ENCODE results near the gene CYP21A2. TPM values are rescaled to one million over a fixed set of nuclear protein-coding genes. Genes with fewer than 3 reads are reported as not detected.

CYP21A2 gene
- polyA plus RNA-seq, 1 donor (not counting 4 experiments of a cell fraction or from before 2014, with no cell fraction given) = 0.04 TPM

- FAIRE-seq (no peak), DNase-seq (ENCODE audit: low read depth, low spot score) (no peak)
- Histone ChIP-seq H3K4me2 (ENCODE audit: control insufficient read depth, extremely low read depth, insufficient read depth, low read depth, low read length) (no peak overlapping the region), H3K4me3 (ENCODE audit: control insufficient read depth in 2 of 3, extremely low read depth in 1 of 3, insufficient read depth in 2 of 3, low read depth in 1 of 3, low read length in 3 of 3) (no peak overlapping the region), H3K9me1 (ENCODE audit: control insufficient read depth, extremely low read depth, insufficient read depth, low read length) (no peaks in the 10 kb centered on the region), H3K79me2 (ENCODE audit: control insufficient read depth, insufficient read depth, low read length) (no peaks in the 10 kb centered on the region), H3K27me3 (ENCODE audit: control insufficient read depth, extremely low read depth, insufficient read depth, low read length) (peaks cover 8% of the 10 kb centered on the region), H2AFZ (ENCODE audit: control insufficient read depth, low read length) (no peak overlapping the region), H3K4me1 (ENCODE audit: control insufficient read depth, extremely low read depth, insufficient read depth, low read length) (peaks cover 24% of the 10 kb centered on the region), H3K9ac (ENCODE audit: control insufficient read depth, extremely low read depth, insufficient read depth, low read length) (no peak overlapping the region), H3K9me3 (ENCODE audit: control insufficient read depth, low read depth, low read length) (no peaks in the 10 kb centered on the region), H3K27ac (ENCODE audit: control insufficient read depth, insufficient read depth, low read length) (no peak overlapping the region), H3K36me3 (ENCODE audit: control insufficient read depth in 2 of 2, extremely low read depth in 1 of 2, insufficient read depth in 2 of 2, low read length in 2 of 2) (no peaks in the 10 kb centered on the region), H4K20me1 (ENCODE audit: control insufficient read depth, extremely low read depth, insufficient read depth, low read length) (no peaks in the 10 kb centered on the region)
- TF ChIP-seq EZH2 (IDR thresholded peaks at IDR 0.05; ENCODE audit: low read length) (no peak), CTCF (optimal IDR thresholded peaks at IDR 0.05 in 1 of 3, IDR thresholded peaks at IDR 0.05 in 1 of 3, conservative IDR thresholded peaks at IDR 0.05 in 1 of 3; ENCODE audit: extremely low read depth in 1 of 3, insufficient read depth in 2 of 3, low read length in 3 of 3) (no peak)
- dilution Hi-C loops (cut with MboI; ENCODE audit: extremely low pct_ligation_motif_present, low sequenced_read_pairs) = no loop called here
Observed at GRCh38 chr6:32081168-32081990, 43.2 kb downstream of the CYP21A2 start.

- no peak overlapping the region for H3K27ac ChIP-seq (ENCODE audit: control insufficient read depth, insufficient read depth, low read length)
- no peaks in the 10 kb centered on the region for H3K36me3 ChIP-seq (ENCODE audit: control insufficient read depth in 2 of 2, extremely low read depth in 1 of 2, insufficient read depth in 2 of 2, low read length in 2 of 2)
- H3K4me3 ChIP-seq (ENCODE audit: control insufficient read depth in 2 of 3, extremely low read depth in 1 of 3, insufficient read depth in 2 of 3, low read depth in 1 of 3, low read length in 3 of 3) = no peak overlapping the region
- no peaks in the 10 kb centered on the region for H3K79me2 ChIP-seq (ENCODE audit: control insufficient read depth, insufficient read depth, low read length)
- no peak overlapping the region for H3K9ac ChIP-seq (ENCODE audit: control insufficient read depth, extremely low read depth, insufficient read depth, low read length)
- no peaks in the 10 kb centered on the region for H3K9me1 ChIP-seq (ENCODE audit: control insufficient read depth, extremely low read depth, insufficient read depth, low read length)
- peaks cover 19% of the 10 kb centered on the region for H3K4me1 ChIP-seq (ENCODE audit: control insufficient read depth, extremely low read depth, insufficient read depth, low read length)
- no peak for FAIRE-seq
- dilution Hi-C loops (cut with MboI; ENCODE audit: extremely low pct_ligation_motif_present, low sequenced_read_pairs) = no loop called here
- H4K20me1 ChIP-seq (ENCODE audit: control insufficient read depth, extremely low read depth, insufficient read depth, low read length) = no peaks in the 10 kb centered on the region
- H3K9me3 ChIP-seq (ENCODE audit: control insufficient read depth, low read depth, low read length) = no peaks in the 10 kb centered on the region
- peaks cover 12% of the 10 kb centered on the region for H3K27me3 ChIP-seq (ENCODE audit: control insufficient read depth, extremely low read depth, insufficient read depth, low read length)
- no peak for DNase-seq (ENCODE audit: low read depth, low spot score)
- TF ChIP-seq CTCF (optimal IDR thresholded peaks at IDR 0.05 in 1 of 3, IDR thresholded peaks at IDR 0.05 in 1 of 3, conservative IDR thresholded peaks at IDR 0.05 in 1 of 3; ENCODE audit: extremely low read depth in 1 of 3, insufficient read depth in 2 of 3, low read length in 3 of 3) (no peak), EZH2 (IDR thresholded peaks at IDR 0.05; ENCODE audit: low read length) (no peak)
- no peak overlapping the region for H2AFZ ChIP-seq (ENCODE audit: control insufficient read depth, low read length)
- no peak overlapping the region for H3K4me2 ChIP-seq (ENCODE audit: control insufficient read depth, extremely low read depth, insufficient read depth, low read depth, low read length)
Observed at GRCh38 chr6:32082478-32082877, 44.3 kb downstream of the CYP21A2 start.
